Peyer's patch (tissue), 4 donors: Measurements from ENCODE around the gene PRG2. TPM values are rescaled to one million over a fixed set of nuclear protein-coding genes. Genes with fewer than 3 reads are reported as not detected.
A peak's percentile ranks its signal among the peaks of the same experiment; 100 is the strongest.

ENCODE experiments used
- DNase-seq, 3 donors: peaks; one replicate each; pipeline ENCODE4 v3.0.0-alpha.2; 2017 to 2019
- H3K27ac ChIP-seq, 4 donors: fragments of 200-600 bp; sonication (generic); one replicate each; pipeline ENCODE4 v1.5.1; 2016 to 2019
- H3K27me3 ChIP-seq, 2 donors: fragments of 200-600 bp; sonication (generic); one replicate each; pipeline ENCODE4 v1.5.1; 2019
- H3K36me3 ChIP-seq, 3 donors: fragments of 200-600 bp; sonication (generic); one replicate each; pipeline ENCODE4 v1.5.1; 2016 to 2019
- H3K4me1 ChIP-seq, 4 donors: fragments of 200-600 bp; sonication (generic); one replicate each; pipeline ENCODE4 v1.5.1; 2016 to 2019
- H3K4me3 ChIP-seq, 4 donors: fragments of 200-600 bp; sonication (generic); 1 replicate in 3 of 4; 2 replicates in 1 of 4; pipeline ENCODE4 v1.5.1; 2016 to 2019; ENCODE audit warnings: mild to moderate bottlenecking in 1 of 4
- H3K9me3 ChIP-seq, 4 donors: fragments of 200-600 bp; sonication (generic); one replicate each; pipeline ENCODE4 v1.5.1; 2016 to 2019; ENCODE audit warnings: mild to moderate bottlenecking in 1 of 4
- POLR2A ChIP-seq, 2 donors: fragments of 450-650 bp; IDR thresholded peaks; one replicate each; pipeline ENCODE4 v1.5.1; 2017; ENCODE audit warnings: antibody characterized with exemption in 2 of 2, mild to moderate bottlenecking in 2 of 2, moderate library complexity in 2 of 2
- total RNA-seq, 4 donors: library from RNA; depleted of rRNA; stranded (reverse); fragments of >200 nt; gene quantifications; one replicate each; pipeline ENCODE4 v1.1.0, GENCODE V29; 2016
- TF ChIP-seq, protein P1 (sequence below), 6 experiments: fragments of 450-650 bp in 4 of 6; fragments of 200-600 bp in 2 of 6; sonication (generic) in 1 of 6; IDR thresholded peaks; one replicate each; pipeline ENCODE4 v1.5.1; 2017 to 2019; ENCODE audit warnings: antibody characterized with exemption in 6 of 6, mild to moderate bottlenecking in 3 of 6, moderate library complexity in 1 of 6

PRG2 gene
- total RNA-seq, 4 donors from 2014 or later, result not detected

- H3K4me3 ChIP-seq, result no peak overlapping the region
- no peaks in the 10 kb centered on the region for H3K9me3 ChIP-seq
- no peaks in the 10 kb centered on the region for H3K27me3 ChIP-seq
- H3K4me1 ChIP-seq, result peaks cover 0 to 6% (median 0%) of the 10 kb centered on the region in 4 donors
- no peak for DNase-seq
- TF ChIP-seq, protein P1, sequence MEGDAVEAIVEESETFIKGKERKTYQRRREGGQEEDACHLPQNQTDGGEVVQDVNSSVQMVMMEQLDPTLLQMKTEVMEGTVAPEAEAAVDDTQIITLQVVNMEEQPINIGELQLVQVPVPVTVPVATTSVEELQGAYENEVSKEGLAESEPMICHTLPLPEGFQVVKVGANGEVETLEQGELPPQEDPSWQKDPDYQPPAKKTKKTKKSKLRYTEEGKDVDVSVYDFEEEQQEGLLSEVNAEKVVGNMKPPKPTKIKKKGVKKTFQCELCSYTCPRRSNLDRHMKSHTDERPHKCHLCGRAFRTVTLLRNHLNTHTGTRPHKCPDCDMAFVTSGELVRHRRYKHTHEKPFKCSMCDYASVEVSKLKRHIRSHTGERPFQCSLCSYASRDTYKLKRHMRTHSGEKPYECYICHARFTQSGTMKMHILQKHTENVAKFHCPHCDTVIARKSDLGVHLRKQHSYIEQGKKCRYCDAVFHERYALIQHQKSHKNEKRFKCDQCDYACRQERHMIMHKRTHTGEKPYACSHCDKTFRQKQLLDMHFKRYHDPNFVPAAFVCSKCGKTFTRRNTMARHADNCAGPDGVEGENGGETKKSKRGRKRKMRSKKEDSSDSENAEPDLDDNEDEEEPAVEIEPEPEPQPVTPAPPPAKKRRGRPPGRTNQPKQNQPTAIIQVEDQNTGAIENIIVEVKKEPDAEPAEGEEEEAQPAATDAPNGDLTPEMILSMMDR (IDR thresholded peaks at IDR 0.05), result no peak
- TF ChIP-seq POLR2A (IDR thresholded peaks at IDR 0.05), result no peak
- H3K27ac ChIP-seq, result no peak overlapping the region
- H3K36me3 ChIP-seq, result no peaks in the 10 kb centered on the region
These were observed 37.4 kb downstream of the PRG2 start for GRCh38 chr11:57353036-57353435.

DNA sequence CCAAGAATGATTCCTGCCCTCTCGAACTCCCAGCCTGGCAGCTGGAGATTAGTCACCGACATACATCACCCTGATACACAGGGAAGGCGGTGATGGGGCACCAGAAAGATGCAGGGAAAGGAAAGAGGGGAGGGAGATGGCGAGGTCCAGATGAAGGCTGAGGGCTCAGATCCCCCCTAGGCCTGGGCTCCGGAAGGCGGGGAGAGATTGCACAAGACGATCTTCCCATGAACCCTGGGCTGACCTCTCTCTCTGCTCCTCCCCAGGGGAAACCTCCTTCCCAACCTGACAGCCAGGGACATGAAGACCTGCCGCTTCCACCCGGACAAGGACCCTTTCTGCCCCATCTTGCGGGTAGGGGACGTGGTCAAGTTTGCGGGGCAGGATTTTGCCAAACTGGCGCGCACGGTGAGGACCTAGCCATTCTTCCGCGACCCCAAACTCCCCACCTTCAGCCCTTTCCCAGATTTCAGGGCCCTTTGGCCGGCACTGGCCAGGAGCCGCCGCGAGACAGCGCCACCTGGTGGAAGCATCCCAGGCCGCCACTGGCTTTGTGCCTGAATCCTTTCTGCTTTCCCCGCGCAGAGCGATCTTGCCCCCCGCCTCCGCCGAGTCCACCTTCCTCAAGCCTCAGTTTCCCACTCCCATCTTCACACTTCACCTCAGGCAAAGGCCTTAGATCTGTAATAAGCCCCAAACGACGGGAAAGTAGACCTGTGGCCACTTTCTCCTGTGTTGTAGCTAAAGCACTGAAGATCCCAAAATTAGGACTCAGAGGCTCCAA lies 40.8 kb downstream of the PRG2 start:
- TF ChIP-seq, protein P1 (IDR thresholded peaks at IDR 0.05), result peak; percentile 69 to 92 (median 73)
- no peak for TF ChIP-seq POLR2A (IDR thresholded peaks at IDR 0.05)
- peaks cover 0 to 5% (median 0%) of the 10 kb centered on the region in 4 donors for H3K4me1 ChIP-seq
- H3K27me3 ChIP-seq, result no peaks in the 10 kb centered on the region
- DNase-seq, result peak; percentile 42 to 89 (median 79)
- no peak overlapping the region for H3K27ac ChIP-seq
- no peaks in the 10 kb centered on the region for H3K36me3 ChIP-seq
- H3K9me3 ChIP-seq, result no peaks in the 10 kb centered on the region
- no peak overlapping the region for H3K4me3 ChIP-seq

DNA sequence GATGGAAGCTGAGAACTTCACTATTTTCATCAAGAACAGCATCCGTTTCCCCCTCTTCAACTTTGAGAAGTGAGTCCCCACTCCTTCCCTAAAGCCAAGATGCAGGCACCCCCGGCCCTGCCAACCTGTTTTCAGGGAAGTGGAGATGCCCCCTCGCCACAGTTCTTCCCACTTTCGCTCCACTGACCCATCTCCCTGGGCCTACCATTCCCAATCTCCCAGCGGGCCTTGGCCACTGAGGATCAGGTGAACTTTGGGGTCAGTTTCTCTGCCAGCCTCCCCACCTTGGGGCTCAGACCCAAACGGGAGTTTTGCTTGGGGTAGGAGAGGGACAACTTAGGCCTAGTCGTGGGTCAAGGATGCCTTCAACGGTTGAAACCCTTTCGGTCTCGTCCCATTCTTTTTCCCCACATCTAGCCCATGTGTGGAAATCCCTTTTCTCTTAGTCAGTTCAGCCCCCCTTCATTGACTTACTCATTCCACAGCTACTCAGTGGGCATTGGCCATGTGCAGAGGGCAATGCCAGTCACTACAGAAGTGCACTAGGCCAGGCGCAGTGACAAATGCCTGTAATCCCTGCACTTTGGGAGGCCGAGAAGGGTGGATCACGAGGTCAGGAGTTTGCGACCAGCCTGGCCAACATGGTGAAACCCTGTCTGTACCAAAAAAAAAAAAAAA lies 41.7 kb downstream of the PRG2 start:
- H3K27me3 ChIP-seq, result no peaks in the 10 kb centered on the region
- DNase-seq, result peak in 1 of 3 donors; percentile 35
- H3K27ac ChIP-seq, result no peak overlapping the region
- no peaks in the 10 kb centered on the region for H3K36me3 ChIP-seq
- H3K9me3 ChIP-seq, result no peaks in the 10 kb centered on the region
- H3K4me3 ChIP-seq, result no peak overlapping the region
- no peak for TF ChIP-seq POLR2A (IDR thresholded peaks at IDR 0.05)
- TF ChIP-seq, protein P1 (IDR thresholded peaks at IDR 0.05), result no peak
- H3K4me1 ChIP-seq, result peaks cover 0 to 5% (median 0%) of the 10 kb centered on the region in 4 donors

GRCh38 chr11:57348052-57348451 lies 42.4 kb downstream of the PRG2 start:
- Histone ChIP-seq H3K27ac (no peak overlapping the region), H3K4me3 (no peak overlapping the region), H3K4me1 (peaks cover 0 to 5% (median 0%) of the 10 kb centered on the region in 4 donors), H3K27me3 (no peaks in the 10 kb centered on the region), H3K36me3 (no peaks in the 10 kb centered on the region), H3K9me3 (no peaks in the 10 kb centered on the region)
- no peak for DNase-seq
- TF ChIP-seq, protein P1 (IDR thresholded peaks at IDR 0.05), result no peak
- TF ChIP-seq POLR2A (IDR thresholded peaks at IDR 0.05), result no peak

- no peak for DNase-seq
- no peak overlapping the region for H3K4me3 ChIP-seq
- no peaks in the 10 kb centered on the region for H3K36me3 ChIP-seq
- TF ChIP-seq POLR2A (IDR thresholded peaks at IDR 0.05), result no peak
- TF ChIP-seq, protein P1 (IDR thresholded peaks at IDR 0.05), result no peak
- no peaks in the 10 kb centered on the region for H3K27me3 ChIP-seq
- no peaks in the 10 kb centered on the region for H3K9me3 ChIP-seq
- no peak overlapping the region for H3K27ac ChIP-seq
- peaks cover 0 to 5% (median 0%) of the 10 kb centered on the region in 4 donors for H3K4me1 ChIP-seq
These were observed 43.1 kb downstream of the PRG2 start for GRCh38 chr11:57347336-57347735.
